ENCODE results near the gene C9orf50. TPM values are rescaled to one million over a fixed set of nuclear protein-coding genes. Genes with fewer than 3 reads are reported as not detected.

C9orf50 gene
- total RNA-seq, 1 experiment from 2014 or later = not detected

- H2BK15ac ChIP-seq (ENCODE audit: low read depth, low read length) = no peak overlapping the region
- Mint-ChIP-seq H3K27me3 (ENCODE audit: low read depth) (peaks cover 27% of the 10 kb centered on the region), H3K27ac (no peak overlapping the region), H3K4me1 (peaks cover 12 to 16% of the 10 kb centered on the region in 2 experiments), H3K4me3 (no peak overlapping the region), H3K36me3 (ENCODE audit: insufficient read depth in 1 of 3, low read depth in 3 of 3) (no peaks in the 10 kb centered on the region), H3K9me3 (no peaks in the 10 kb centered on the region; a peak in 1 of 5 replicates)
- no peaks in the 10 kb centered on the region for H3K27me3 ChIP-seq (ENCODE audit: insufficient read depth, low read length)
- no peak overlapping the region for H3K27ac ChIP-seq (ENCODE audit: insufficient read length, low read depth, low read length)
- H3K56ac ChIP-seq (ENCODE audit: insufficient read length, low read depth, low read length) = no peak overlapping the region
- no peak overlapping the region for H4K91ac ChIP-seq (ENCODE audit: insufficient read length, low read depth, low read length)
- H3K18ac ChIP-seq (ENCODE audit: insufficient read length, low read depth, low read length) = no peak overlapping the region
- H3K4me2 ChIP-seq (ENCODE audit: insufficient read depth, insufficient read length, low read length) = no peak overlapping the region
- no peaks in the 10 kb centered on the region for H3K9me3 ChIP-seq (ENCODE audit: control insufficient read depth, low read depth, low read length)
- no peaks in the 10 kb centered on the region for H3K79me1 ChIP-seq (ENCODE audit: insufficient read depth, low read depth, low read length, poor library complexity, severe bottlenecking)
- no peak overlapping the region for H4K5ac ChIP-seq (ENCODE audit: insufficient read length, low read depth, low read length)
- no peak overlapping the region for H2BK5ac ChIP-seq (ENCODE audit: insufficient read length, low read length)
- DNase-seq = no peak
- H3K23ac ChIP-seq (ENCODE audit: insufficient read length, low read depth, low read length) = no peak overlapping the region
- TF ChIP-seq CTCF (conservative IDR thresholded peaks at IDR 0.05) = no peak
- H3K4ac ChIP-seq (ENCODE audit: low read depth, low read length) = no peak overlapping the region
- H3K14ac ChIP-seq (ENCODE audit: insufficient read depth, low read length) = no peak overlapping the region
- H4K8ac ChIP-seq (replicated peaks; ENCODE audit: insufficient read length, low read depth, low read length) = no peak overlapping the region
- no CpG with 5 or more reads among the region's 11 CpGs for WGBS (ENCODE audit: extremely low coverage, insufficient read length, low lambda C conversion rate)
- no peaks in the 10 kb centered on the region for H3K79me2 ChIP-seq (ENCODE audit: insufficient read depth, low read length)
- no peaks in the 10 kb centered on the region for H3K4me1 ChIP-seq (ENCODE audit: insufficient read depth, low read length)
- no peaks in the 10 kb centered on the region for H3K23me2 ChIP-seq (ENCODE audit: insufficient read length, low read depth, low read length, poor library complexity, severe bottlenecking)
- no peak overlapping the region for H2AK5ac ChIP-seq (ENCODE audit: insufficient read length, low read length)
- H2BK12ac ChIP-seq (ENCODE audit: insufficient read length, low read depth, low read length) = no peak overlapping the region
- no peak overlapping the region for H2BK120ac ChIP-seq (ENCODE audit: low read depth, low read length, poor library complexity, severe bottlenecking)
- H3T11ph ChIP-seq (ENCODE audit: low read length) = no peak overlapping the region
- no peak overlapping the region for H3K9ac ChIP-seq (ENCODE audit: extremely low read depth, insufficient read length, low read length)
- no peak overlapping the region for H2BK20ac ChIP-seq (ENCODE audit: low read depth, low read length, poor library complexity, severe bottlenecking)
- no peak overlapping the region for H2AFZ ChIP-seq (ENCODE audit: low read length)
- H4K20me1 ChIP-seq (ENCODE audit: control insufficient read depth, insufficient read depth, insufficient read length) = no peaks in the 10 kb centered on the region
These were observed 40.5 kb downstream of the C9orf50 start for GRCh38 chr9:129580211-129580915.

All from H9 (cell line).